Activated T-cell treated with anti-CD3 and anti-CD28 coated beads, Interleukin-2, amount 50 U/mL, for 72 hours (primary cell): ENCODE data around the gene NOPCHAP1. TPM values are rescaled to one million over a fixed set of nuclear protein-coding genes. Genes with fewer than 3 reads are reported as not detected.

Source experiments
- ATAC-seq, 2 donors: fragments of 150-1000 bp; cut with Tn5 transposase; replicated peaks in 1 of 2; 2 replicates each; pipeline ENCODE4 v1.10.0; 2021; ENCODE audit warnings: moderate library complexity in 2 of 2, mild to moderate bottlenecking in 1 of 2
- DNase-seq, 2 donors: peaks; one replicate each; pipeline ENCODE4 v3.0.0; 2021 to 2022; ENCODE audit warnings: mixed read lengths in 1 of 2
- H3K27ac Mint-ChIP-seq: one replicate; pipeline ENCODE4 v1.8.0; 2022; ENCODE audit warnings: mild to moderate bottlenecking, moderate library complexity, mixed read lengths
- H3K27me3 Mint-ChIP-seq: one replicate; pipeline ENCODE4 v1.8.0; 2022; ENCODE audit warnings: low read depth, mixed read lengths
- H3K36me3 Mint-ChIP-seq, 2 donors: one replicate each; pipeline ENCODE4 v1.8.0; 2022; ENCODE audit warnings: mixed read lengths in 2 of 2, mild to moderate bottlenecking in 1 of 2; ENCODE audit not compliant: insufficient read depth in 2 of 2
- H3K4me1 Mint-ChIP-seq: one replicate; pipeline ENCODE4 v1.8.0; 2022; ENCODE audit warnings: low read depth, mixed read lengths
- H3K4me3 Mint-ChIP-seq, 2 donors: one replicate each; pipeline ENCODE4 v1.8.0; 2022; ENCODE audit warnings: mild to moderate bottlenecking in 2 of 2, mixed read lengths in 2 of 2, moderate library complexity in 2 of 2
- H3K9me3 Mint-ChIP-seq, 2 donors: one replicate each; pipeline ENCODE4 v1.8.0; 2022; ENCODE audit warnings: mixed read lengths in 2 of 2
- total RNA-seq, 2 donors: library from RNA; stranded (reverse); gene quantifications; one replicate each; pipeline ENCODE4 v1.2.3, GENCODE V29; 2022

Gene NOPCHAP1
- total RNA-seq, 2 donors from 2014 or later: 25.8 to 30.0 TPM

- Mint-ChIP-seq H3K36me3 (peaks cover 0 to 4% of the 10 kb centered on the region in 2 donors), H3K27ac (peak overlapping the region; percentile 88), H3K4me3 (peak overlapping the region; percentile 83 to 93), H3K4me1 (peaks cover 29% of the 10 kb centered on the region), H3K27me3 (peaks cover 33% of the 10 kb centered on the region), H3K9me3 (no peaks in the 10 kb centered on the region)
- peak in 1 of 2 donors; percentile 3 for ATAC-seq
- no peak for DNase-seq
Observed at GRCh38 chr12:104956870-104957718, 29.0 kb upstream of the NOPCHAP1 start.

GRCh38 chr12:104957719-104958000 is 28.5 kb upstream of the NOPCHAP1 start:
- ATAC-seq: peak; percentile 38 to 45
- Mint-ChIP-seq H3K4me3 (peak overlapping the region; percentile 83 to 93), H3K27me3 (peaks cover 37% of the 10 kb centered on the region), H3K4me1 (peaks cover 29% of the 10 kb centered on the region), H3K36me3 (peaks cover 0 to 4% of the 10 kb centered on the region in 2 donors), H3K9me3 (no peaks in the 10 kb centered on the region), H3K27ac (peak overlapping the region; percentile 88)
- DNase-seq: peak; percentile 45 to 54

- H3K4me1 Mint-ChIP-seq: peaks cover 29% of the 10 kb centered on the region
- DNase-seq: peak; percentile 89 to 90
- peaks cover 0 to 4% of the 10 kb centered on the region in 2 donors for H3K36me3 Mint-ChIP-seq
- peak within 1 kb of the TSS; percentile 88 for H3K27ac Mint-ChIP-seq
- H3K27me3 Mint-ChIP-seq: peaks cover 42% of the 10 kb centered on the region
- peak within 1 kb of the TSS; percentile 90 to 93 for H3K4me3 Mint-ChIP-seq
- H3K9me3 Mint-ChIP-seq: no peaks in the 10 kb centered on the region
- peak; percentile 82 to 88 for ATAC-seq
Observed at GRCh38 chr12:104958001-104958804, 27.9 kb upstream of the NOPCHAP1 start, which contains the start of gene SLC41A2. SLC41A2 (minus strand) TSS chr12:104958290; CDS start chr12:104928527, 29,763 bp downstream.

- Mint-ChIP-seq H3K36me3 (peaks cover 0 to 4% of the 10 kb centered on the region in 2 donors), H3K4me3 (peak overlapping the region; percentile 88 to 90), H3K4me1 (peaks cover 29% of the 10 kb centered on the region), H3K27me3 (peaks cover 49% of the 10 kb centered on the region), H3K9me3 (no peaks in the 10 kb centered on the region), H3K27ac (peak overlapping the region; percentile 88)
- ATAC-seq: peak in 1 of 2 donors; percentile 0
- DNase-seq: no peak
Observed at GRCh38 chr12:104958805-104959334, 27.2 kb upstream of the NOPCHAP1 start.

- Mint-ChIP-seq H3K4me1 (peaks cover 29% of the 10 kb centered on the region), H3K27ac (peak overlapping the region; percentile 69), H3K36me3 (peaks cover 0 to 4% of the 10 kb centered on the region in 2 donors), H3K9me3 (no peaks in the 10 kb centered on the region), H3K4me3 (peak overlapping the region; percentile 88 to 90), H3K27me3 (peaks cover 52% of the 10 kb centered on the region)
- no peak for DNase-seq
- no peak for ATAC-seq
Observed at GRCh38 chr12:104959335-104959841, 26.7 kb upstream of the NOPCHAP1 start.

- DNase-seq (no peak), ATAC-seq (no peak)
- Mint-ChIP-seq H3K4me1 (peaks cover 29% of the 10 kb centered on the region), H3K9me3 (no peaks in the 10 kb centered on the region), H3K4me3 (no peak overlapping the region), H3K27me3 (peaks cover 47% of the 10 kb centered on the region), H3K36me3 (peaks cover 0 to 4% of the 10 kb centered on the region in 2 donors), H3K27ac (no peak overlapping the region)
Observed at GRCh38 chr12:104960464-104960863, 25.7 kb upstream of the NOPCHAP1 start.

- DNase-seq (no peak), ATAC-seq (no peak)
- Mint-ChIP-seq H3K36me3 (no peaks in the 10 kb centered on the region), H3K27ac (no peak overlapping the region), H3K4me1 (peaks cover 16% of the 10 kb centered on the region), H3K4me3 (no peak overlapping the region), H3K27me3 (peaks cover 45% of the 10 kb centered on the region), H3K9me3 (no peaks in the 10 kb centered on the region)
Observed at GRCh38 chr12:104963757-104964156, 22.4 kb upstream of the NOPCHAP1 start.

GRCh38 chr12:104964167-104964855 is 21.8 kb upstream of the NOPCHAP1 start:
- H3K27ac Mint-ChIP-seq: no peak overlapping the region
- no peaks in the 10 kb centered on the region for H3K9me3 Mint-ChIP-seq
- DNase-seq (no peak), ATAC-seq (no peak)
- H3K4me1 Mint-ChIP-seq: peaks cover 11% of the 10 kb centered on the region
- H3K27me3 Mint-ChIP-seq: peaks cover 45% of the 10 kb centered on the region
- no peak overlapping the region for H3K4me3 Mint-ChIP-seq
- H3K36me3 Mint-ChIP-seq: no peaks in the 10 kb centered on the region

GRCh38 chr12:104964856-104965205 is 21.3 kb upstream of the NOPCHAP1 start:
- Mint-ChIP-seq H3K36me3 (no peaks in the 10 kb centered on the region), H3K9me3 (no peaks in the 10 kb centered on the region), H3K27me3 (peaks cover 40% of the 10 kb centered on the region), H3K4me3 (no peak overlapping the region), H3K27ac (no peak overlapping the region), H3K4me1 (peaks cover 5% of the 10 kb centered on the region)
- ATAC-seq (no peak), DNase-seq (no peak)

- Mint-ChIP-seq H3K4me3 (no peak overlapping the region), H3K27ac (no peak overlapping the region), H3K4me1 (no peaks in the 10 kb centered on the region), H3K36me3 (no peaks in the 10 kb centered on the region), H3K27me3 (peaks cover 24% of the 10 kb centered on the region), H3K9me3 (no peaks in the 10 kb centered on the region)
- ATAC-seq (peak in 1 of 2 donors; percentile 38), DNase-seq (no peak)
Observed at GRCh38 chr12:104966677-104967076, 19.4 kb upstream of the NOPCHAP1 start.

- H3K36me3 Mint-ChIP-seq: no peaks in the 10 kb centered on the region
- H3K27me3 Mint-ChIP-seq: no peaks in the 10 kb centered on the region
- H3K4me1 Mint-ChIP-seq: no peaks in the 10 kb centered on the region
- H3K9me3 Mint-ChIP-seq: no peaks in the 10 kb centered on the region
- ATAC-seq: no peak
- no peak overlapping the region for H3K27ac Mint-ChIP-seq
- no peak overlapping the region for H3K4me3 Mint-ChIP-seq
- DNase-seq: no peak
Observed at GRCh38 chr12:104969343-104969742, 16.8 kb upstream of the NOPCHAP1 start.

- Mint-ChIP-seq H3K36me3 (no peaks in the 10 kb centered on the region), H3K27ac (no peak overlapping the region), H3K4me1 (no peaks in the 10 kb centered on the region), H3K9me3 (no peaks in the 10 kb centered on the region), H3K27me3 (no peaks in the 10 kb centered on the region), H3K4me3 (no peak overlapping the region)
- no peak for DNase-seq
- ATAC-seq: no peak
Observed at GRCh38 chr12:104971306-104971705, 14.8 kb upstream of the NOPCHAP1 start.
